GM19438 (cell line): ENCODE results near the gene LMTK3.
A peak's percentile ranks its signal among the peaks of the same experiment; 100 is the strongest.

Experiments
- ATAC-seq: cut with Tn5 transposase; IDR thresholded peaks from one replicate; pipeline ENCODE4 v1.9.1; 2021; ENCODE audit warnings: low read depth; ENCODE audit not compliant: unreplicated experiment

The LMTK3 gene

GRCh38 chr19:48454150-48454730 lies 57.4 kb downstream of the LMTK3 start:
- ATAC-seq: no peak

GRCh38 chr19:48452289-48453190 lies 59.1 kb downstream of the LMTK3 start:
- ATAC-seq: no peak

- no peak for ATAC-seq
Measured at GRCh38 chr19:48451624-48452023, 60.0 kb downstream of the LMTK3 start.

- no peak for ATAC-seq
Measured at GRCh38 chr19:48450863-48451262, 60.8 kb downstream of the LMTK3 start.

GRCh38 chr19:48450441-48450840 lies 61.2 kb downstream of the LMTK3 start:
- no peak for ATAC-seq

GRCh38 chr19:48448563-48448962 lies 63.1 kb downstream of the LMTK3 start:
- ATAC-seq: no peak

GRCh38 chr19:48446579-48446978 lies 65.1 kb downstream of the LMTK3 start:
- no peak for ATAC-seq

GRCh38 chr19:48445606-48446481 lies 65.8 kb downstream of the LMTK3 start, which contains the start of gene GRWD1:
Gene GRWD1 (plus strand): TSS chr19:48445983. CDS start chr19:48446006, 23 bp downstream.
- peak; percentile 78 for ATAC-seq

GRCh38 chr19:48445256-48445605 lies 66.4 kb downstream of the LMTK3 start:
- ATAC-seq: peak; percentile 22

- no peak for ATAC-seq
Measured at GRCh38 chr19:48444936-48445200, 66.8 kb downstream of the LMTK3 start.

- ATAC-seq: no peak
Measured at GRCh38 chr19:48444129-48444935, 67.3 kb downstream of the LMTK3 start.

- ATAC-seq: no peak
Measured at GRCh38 chr19:48443731-48444128, 67.9 kb downstream of the LMTK3 start.

GRCh38 chr19:48443256-48443655 lies 68.4 kb downstream of the LMTK3 start:
- no peak for ATAC-seq

GRCh38 chr19:48442116-48443035 lies 69.3 kb downstream of the LMTK3 start:
- no peak for ATAC-seq

- no peak for ATAC-seq
Measured at GRCh38 chr19:48441360-48442050, 70.1 kb downstream of the LMTK3 start.

- no peak for ATAC-seq
Measured at GRCh38 chr19:48436586-48436985, 75.0 kb downstream of the LMTK3 start.
